TTC549 (cell line): Measurements from ENCODE around the gene KIF13A.
"Not testable (repeated sequence)": the region's sequence is repeated elsewhere in the genome, so short reads cannot be mapped to it uniquely, and the experiment has no call there.

Experiments
- FAIRE-seq: peaks from 2 replicates; lab custom pipeline; 2012; peaks lifted over from hg19 to GRCh38; lab: Jason Lieb, UNC

KIF13A gene

DNA sequence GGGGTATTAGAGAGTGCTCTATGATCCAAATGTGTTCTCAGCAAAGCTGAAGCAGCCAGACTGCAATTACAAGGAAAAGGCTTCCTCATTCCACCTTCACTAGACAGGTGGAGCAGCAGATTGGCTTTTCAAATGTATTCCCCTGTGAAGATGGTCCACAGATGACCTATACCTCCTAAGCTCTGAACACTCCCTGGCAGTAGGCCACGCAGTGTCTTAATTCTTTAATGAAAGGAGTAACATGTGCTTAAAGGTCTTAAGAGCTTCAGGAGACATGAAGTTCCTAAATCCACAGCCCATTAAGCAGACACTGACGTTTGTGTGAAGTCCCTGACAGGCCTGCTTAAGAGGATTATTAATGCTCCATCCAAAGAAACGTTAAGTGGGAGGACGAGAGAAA lies 141.8 kb downstream of the KIF13A start:
- no peak for FAIRE-seq

DNA sequence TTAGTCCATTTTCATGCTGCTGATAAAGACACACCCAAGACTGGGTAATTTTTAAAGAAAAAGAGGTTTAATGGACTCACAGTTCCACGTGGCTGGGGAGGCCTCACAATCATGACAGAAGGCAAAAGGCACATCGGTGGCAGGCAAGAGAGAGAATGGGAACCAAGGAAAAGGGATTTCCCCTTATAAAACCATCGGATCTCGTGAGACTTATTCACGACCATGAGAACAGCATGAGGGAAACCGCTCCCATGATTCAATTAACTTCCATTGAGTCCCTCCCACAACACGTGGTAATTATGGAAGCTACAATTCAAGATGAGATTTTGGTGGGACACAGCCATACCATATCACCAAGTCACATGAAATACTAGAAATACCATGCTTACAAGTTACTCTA lies 142.5 kb downstream of the KIF13A start:
- FAIRE-seq = not testable (repeated sequence)

- no peak for FAIRE-seq
Measured at GRCh38 chr6:17842934-17843821, 144.3 kb downstream of the KIF13A start.

DNA sequence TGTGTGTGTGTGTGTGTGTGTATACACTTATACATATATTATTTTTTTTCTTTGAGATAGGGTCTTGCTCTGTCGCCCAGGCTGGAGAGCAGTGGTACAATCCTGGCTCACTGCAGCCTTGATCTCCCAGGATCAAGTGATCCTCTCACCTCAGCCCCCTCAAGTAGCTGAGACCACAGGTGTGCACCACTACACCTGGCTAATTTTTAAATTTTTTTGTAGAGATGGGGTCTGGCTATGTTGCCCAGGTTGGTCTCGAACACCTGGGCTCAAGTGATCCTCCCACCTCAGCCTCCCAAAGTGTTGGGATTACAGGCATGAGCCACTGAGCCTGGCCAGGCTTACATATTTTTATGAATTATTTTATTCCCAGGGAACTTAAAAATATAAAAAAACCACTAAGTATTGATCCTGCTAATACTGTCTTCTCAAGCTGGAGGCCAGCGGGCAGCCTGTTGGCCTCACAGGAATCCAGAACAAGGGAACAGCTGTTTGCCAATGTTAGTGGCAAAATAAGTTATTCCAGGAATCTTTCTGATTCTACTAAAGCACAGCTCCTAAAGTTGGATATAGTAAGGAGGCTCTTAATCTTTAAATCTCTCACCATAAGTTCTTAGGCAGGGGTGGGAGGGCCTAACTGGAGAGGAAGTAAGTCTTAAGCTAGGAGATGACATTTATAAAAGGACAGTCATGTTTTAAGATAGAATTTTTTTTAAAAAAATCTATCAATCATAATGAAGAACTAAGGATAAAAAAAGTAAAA lies 145.2 kb downstream of the KIF13A start:
- FAIRE-seq = no peak

DNA sequence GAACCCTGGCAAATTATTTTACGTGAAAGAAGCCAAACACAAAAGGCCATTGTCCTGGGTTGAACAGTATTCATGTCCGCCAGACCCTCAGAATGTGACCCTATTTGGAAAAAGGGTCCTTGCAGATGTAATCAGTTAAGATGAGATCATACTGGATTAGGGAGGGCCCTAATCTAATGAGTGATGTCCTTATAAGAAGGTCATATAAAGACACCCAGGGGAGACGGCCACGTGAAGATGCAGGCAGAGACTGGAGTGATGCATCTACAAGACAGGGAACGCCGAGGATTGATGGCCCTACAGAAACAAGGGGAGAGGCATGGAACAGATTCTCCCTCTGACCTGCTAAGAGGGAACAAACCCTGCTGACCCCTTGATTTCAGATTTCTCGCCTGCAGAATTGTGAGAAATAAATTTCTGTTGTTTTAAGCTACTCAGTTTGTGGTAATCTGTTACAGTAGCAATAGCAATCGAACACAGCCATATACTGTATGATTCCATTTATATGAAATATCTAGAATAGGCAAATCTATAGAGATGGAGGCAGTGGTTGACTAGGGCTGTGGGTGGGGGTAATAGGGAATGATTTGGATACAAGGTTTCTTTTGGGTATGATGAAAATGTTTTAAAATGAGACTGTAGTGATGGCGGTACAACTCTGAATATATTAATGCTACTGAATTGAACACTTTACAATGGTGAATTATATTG lies 147.8 kb downstream of the KIF13A start:
- FAIRE-seq = no peak

DNA sequence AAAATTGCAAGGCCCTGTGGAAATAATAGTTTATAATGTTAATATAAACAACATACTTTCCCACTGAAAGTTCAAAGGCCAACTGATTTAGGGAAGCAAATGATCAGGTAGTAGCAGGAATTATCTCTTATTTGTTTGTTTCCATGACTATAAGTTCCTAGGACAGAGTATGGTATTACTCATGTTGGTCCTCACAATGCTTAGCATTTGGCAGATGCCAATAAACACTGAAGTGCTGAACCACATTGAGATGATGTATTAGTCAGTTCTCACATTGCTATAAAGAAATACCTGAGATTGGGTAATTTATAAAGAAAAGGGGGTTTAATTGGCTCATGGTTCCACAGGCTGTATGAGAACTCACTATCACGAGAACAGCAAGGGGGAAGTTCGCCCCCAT lies 151.1 kb downstream of the KIF13A start:
- no peak for FAIRE-seq

GRCh38 chr6:17835784-17836183 lies 151.7 kb downstream of the KIF13A start:
- FAIRE-seq = no peak

DNA sequence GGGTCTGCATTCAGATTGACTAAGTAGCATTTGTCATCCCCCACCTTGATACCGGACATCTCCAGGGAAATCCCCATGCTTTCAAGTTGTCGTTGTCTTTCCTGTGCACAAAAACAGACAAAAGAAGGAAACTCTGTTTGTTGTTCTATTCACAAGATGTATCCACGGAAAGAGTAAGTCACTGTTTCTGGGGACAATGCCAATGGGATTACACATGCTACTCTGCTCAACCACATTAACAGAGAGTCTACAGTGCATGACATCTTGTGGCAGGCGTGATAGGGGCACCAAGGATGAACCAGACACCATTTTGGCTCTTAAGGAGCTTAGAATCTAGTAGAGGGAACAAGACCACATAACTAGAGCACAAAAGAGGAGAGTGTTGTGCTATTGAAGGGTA lies 156.3 kb downstream of the KIF13A start:
- no peak for FAIRE-seq

DNA sequence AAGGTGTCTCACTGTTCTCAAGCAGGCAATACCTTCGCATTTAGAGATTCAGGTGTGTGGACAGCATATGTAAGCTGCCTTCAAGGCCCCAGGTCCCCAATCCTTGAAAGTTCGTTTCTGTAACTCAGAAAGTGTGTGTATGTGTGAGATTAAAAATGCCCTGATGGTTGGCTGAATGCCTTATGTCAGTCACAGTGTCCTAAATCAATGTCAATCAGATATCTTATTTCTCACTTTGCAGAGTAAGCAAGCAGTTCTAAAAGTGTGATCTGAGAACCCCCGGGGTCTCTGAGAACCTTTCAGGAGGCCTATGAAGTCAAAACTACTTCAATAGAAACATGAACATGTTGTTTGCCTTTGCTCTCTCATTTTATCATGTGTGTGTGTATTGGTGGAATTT lies 157.5 kb downstream of the KIF13A start:
- no peak for FAIRE-seq

DNA sequence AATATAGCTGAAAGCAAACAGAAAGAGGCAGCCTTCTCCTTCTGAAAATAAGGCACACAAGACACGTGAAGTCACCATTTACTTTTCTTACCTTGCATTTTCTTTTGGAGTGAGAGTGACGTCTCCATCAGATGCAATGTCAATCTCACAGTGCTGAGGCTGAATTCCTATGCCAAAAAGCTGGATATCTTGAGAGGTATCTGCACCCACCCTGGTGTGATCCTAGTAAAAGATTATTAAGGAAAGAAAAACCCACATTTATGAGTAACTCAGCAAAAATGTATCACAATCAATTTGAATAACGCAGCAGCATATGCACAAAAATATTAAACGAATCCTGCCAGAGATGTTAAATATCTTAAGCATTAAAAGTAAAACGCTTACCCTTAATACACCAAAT lies 159.3 kb downstream of the KIF13A start:
- no peak for FAIRE-seq

DNA sequence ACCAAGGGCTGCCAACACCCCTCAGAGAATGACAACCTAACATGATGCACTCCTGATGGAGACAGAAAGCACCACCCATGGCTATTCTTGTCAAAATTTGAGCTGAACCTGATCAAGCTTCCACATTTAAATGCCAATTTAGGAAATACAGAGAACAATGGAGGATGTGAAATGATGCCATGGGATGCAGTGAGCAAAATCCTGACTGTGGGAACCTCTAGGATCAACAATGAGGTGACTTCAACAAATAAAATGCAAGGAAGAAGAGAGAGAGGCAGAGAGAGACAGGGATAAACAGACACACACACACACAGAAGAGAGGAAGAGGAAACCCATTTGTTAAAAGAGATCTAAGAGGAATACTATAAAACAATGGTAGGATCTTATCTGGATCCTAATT lies 161.1 kb downstream of the KIF13A start:
- no peak for FAIRE-seq

GRCh38 chr6:17820055-17820454 lies 167.4 kb downstream of the KIF13A start:
- no peak for FAIRE-seq

- FAIRE-seq = no peak
Measured at GRCh38 chr6:17817763-17818162, 169.7 kb downstream of the KIF13A start.

- FAIRE-seq = no peak
Measured at GRCh38 chr6:17816921-17817611, 170.4 kb downstream of the KIF13A start.

GRCh38 chr6:17813542-17813941 lies 173.9 kb downstream of the KIF13A start:
- no peak for FAIRE-seq

GRCh38 chr6:17812311-17812710 lies 175.1 kb downstream of the KIF13A start:
- no peak for FAIRE-seq

- FAIRE-seq = no peak
Measured at GRCh38 chr6:17808609-17809008, 178.8 kb downstream of the KIF13A start.

DNA sequence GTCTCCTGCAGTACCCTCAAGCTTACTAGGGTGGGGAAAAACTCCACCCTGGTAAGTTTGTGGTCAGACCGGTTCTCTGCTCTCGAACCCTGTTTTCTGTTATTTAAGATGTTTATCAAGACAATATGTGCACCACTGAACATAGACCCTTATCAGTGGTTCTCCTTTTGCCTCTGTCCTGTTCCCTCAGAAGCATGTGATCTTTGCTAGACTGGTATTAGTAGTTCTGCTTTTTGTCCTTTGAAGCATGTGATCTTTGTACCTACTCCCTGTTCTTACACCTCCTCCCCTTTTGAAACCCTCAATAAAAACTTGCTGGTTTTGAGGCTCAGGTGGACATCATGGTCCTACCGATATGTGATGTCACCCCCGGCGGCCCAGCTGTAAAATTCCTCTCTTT lies 180.0 kb downstream of the KIF13A start:
- FAIRE-seq = not testable (repeated sequence)

GRCh38 chr6:17803409-17803808 lies 184.0 kb downstream of the KIF13A start:
- no peak for FAIRE-seq

- no peak for FAIRE-seq
Measured at GRCh38 chr6:17798477-17799154, 188.8 kb downstream of the KIF13A start.

GRCh38 chr6:17790489-17790888 lies 196.9 kb downstream of the KIF13A start:
- FAIRE-seq = no peak
